ENCODE data around the gene SCARF1. TPM values are rescaled to one million over a fixed set of nuclear protein-coding genes. Genes with fewer than 3 reads are reported as not detected.

The SCARF1 gene
- total and polyA plus RNA-seq, 7 experiments from 2014 or later, result 0.06 to 9.0 (median 1.8) TPM; not detected in 1

DNA sequence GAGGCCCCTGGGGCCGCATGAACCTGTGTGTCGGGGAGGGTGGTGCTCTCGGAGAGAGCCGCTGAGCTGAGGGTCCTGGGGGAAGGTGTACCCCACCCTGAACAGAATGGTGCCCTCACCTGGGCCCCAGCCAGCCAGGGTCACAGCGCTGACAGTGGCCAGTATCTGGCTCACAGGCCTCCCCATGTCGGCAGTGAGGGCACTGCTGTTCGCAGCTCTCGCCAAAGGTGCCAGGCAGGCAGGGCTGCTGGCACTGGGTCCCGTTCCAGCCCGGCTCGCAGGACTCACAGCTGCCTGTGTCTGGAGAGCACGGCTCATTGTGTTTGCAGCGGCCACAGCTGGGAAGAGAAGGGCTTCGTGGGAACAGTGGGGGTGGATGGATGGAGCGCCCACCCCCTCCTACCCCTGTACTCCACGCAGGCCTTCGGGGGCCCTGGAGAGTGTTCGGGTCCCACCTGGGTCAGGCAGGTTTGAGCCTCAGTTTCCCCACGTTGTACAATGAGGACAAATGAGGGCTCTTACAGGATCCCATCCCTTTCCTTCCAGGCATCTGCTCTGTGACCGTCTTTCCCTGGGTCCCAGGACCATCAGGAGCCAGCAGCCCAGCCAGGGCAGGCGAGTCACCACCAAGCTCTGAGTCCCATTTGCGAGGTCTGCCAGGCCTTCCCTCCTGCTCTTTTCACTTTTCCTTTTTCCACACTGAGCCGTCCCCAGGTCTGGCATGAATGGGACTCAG is 5.0 kb downstream of the SCARF1 start:
- no peaks in the 10 kb centered on the region for H3K36me3 ChIP-seq (ENCODE audit: control insufficient read depth in 2 of 3, insufficient read depth in 3 of 3, low read length in 3 of 3)
- CTCF ChIA-PET, result interaction anchor here (0.7 kb wide), 1 partner anchor 276 kb away, joined by 4 read pairs; no protein-coding TSS in a partner anchor
- Mint-ChIP-seq H3K4me3 (no peak overlapping the region), H3K36me3 (peaks cover 0 to 2% (median 0%) of the 10 kb centered on the region in 5 donors), H3K27ac (peak overlapping the region in 2 of 9 donors; percentile 25 to 69), H3K27me3 (peaks cover 0 to 2% (median 0%) of the 10 kb centered on the region in 5 donors), H3K9me3 (no peaks in the 10 kb centered on the region), H3K4me1 (peaks cover 0 to 13% (median 9%) of the 10 kb centered on the region in 7 donors)
- H3K9me3 ChIP-seq (ENCODE audit: control insufficient read depth in 2 of 3, low read length in 3 of 3), result no peaks in the 10 kb centered on the region
- no peak overlapping the region for H3K27ac ChIP-seq (ENCODE audit: low read depth, low read length)
- H3K4me1 ChIP-seq (ENCODE audit: control insufficient read depth in 2 of 2, insufficient read depth in 2 of 2, low read length in 2 of 2), result peaks cover 8 to 15% of the 10 kb centered on the region in 2 donors
- no peak for ATAC-seq
- intact Hi-C loops (cut with micrococcal nuclease), result loop anchor here (10.0 kb wide), 2 partner anchors 156 to 664 kb away; partner anchors contain the start of genes SMG6 (in 1 of the 2) and SRR (in 1 of the 2)
- no peak overlapping the region for H3K4me3 ChIP-seq (ENCODE audit: low read length)
- DNase-seq, result no peak
- no peaks in the 10 kb centered on the region for H3K27me3 ChIP-seq (ENCODE audit: control insufficient read depth in 2 of 2, insufficient read depth in 2 of 2, low read length in 2 of 2)
- POLR2A ChIA-PET, result interaction anchor here (0.5 kb wide), 1 partner anchor 25 kb away, joined by 3 read pairs; no protein-coding TSS in a partner anchor

DNA sequence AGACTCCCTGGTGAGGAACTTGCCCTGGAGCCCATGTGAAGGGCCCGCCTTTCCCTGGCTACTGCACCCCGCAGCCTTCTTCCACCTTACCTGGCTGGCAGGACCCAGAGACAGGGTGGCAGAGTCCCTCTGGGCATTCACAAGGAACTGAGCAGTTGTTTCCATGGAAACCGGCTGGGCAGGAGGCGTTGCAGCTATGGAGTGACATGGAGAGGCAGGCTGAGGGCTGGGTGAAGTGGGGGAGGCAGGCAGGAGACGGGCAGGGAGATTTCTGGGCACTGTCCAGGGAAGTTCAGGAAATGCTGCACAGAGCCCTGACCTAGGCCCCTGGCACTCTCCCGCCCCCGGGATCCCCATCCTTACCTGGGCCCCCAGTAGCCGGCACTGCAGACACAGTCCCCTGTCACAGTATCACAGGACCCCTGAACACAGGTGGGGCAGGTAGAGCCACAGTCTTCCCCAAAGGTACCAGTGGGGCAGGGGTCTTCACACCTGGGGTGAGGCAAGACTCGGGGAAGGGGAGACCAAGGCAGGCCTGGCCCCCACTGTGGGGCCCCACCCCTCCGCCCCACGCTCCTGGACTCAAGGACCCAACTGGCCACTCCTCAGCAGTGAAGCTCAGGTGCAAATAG is 5.9 kb downstream of the SCARF1 start:
- no peaks in the 10 kb centered on the region for H3K36me3 ChIP-seq (ENCODE audit: control insufficient read depth in 2 of 3, insufficient read depth in 3 of 3, low read length in 3 of 3)
- no peak overlapping the region for H3K4me3 ChIP-seq (ENCODE audit: low read length)
- H3K27me3 ChIP-seq (ENCODE audit: control insufficient read depth in 2 of 2, insufficient read depth in 2 of 2, low read length in 2 of 2), result no peaks in the 10 kb centered on the region
- ChIA-PET CTCF (interaction anchor here (0.7 kb wide), 1 partner anchor 275 kb away, joined by 4 read pairs; no protein-coding TSS in a partner anchor), POLR2A (interaction anchor here (0.5 kb wide), 1 partner anchor 26 kb away, joined by 3 read pairs; no protein-coding TSS in a partner anchor)
- intact Hi-C loops (cut with micrococcal nuclease), result loop anchor here (10.0 kb wide), 2 partner anchors 155 to 665 kb away; partner anchors contain the start of genes SMG6 (in 1 of the 2) and SRR (in 1 of the 2)
- H3K4me1 ChIP-seq (ENCODE audit: control insufficient read depth in 2 of 2, insufficient read depth in 2 of 2, low read length in 2 of 2), result peaks cover 8 to 11% of the 10 kb centered on the region in 2 donors
- Mint-ChIP-seq H3K27me3 (peaks cover 0 to 2% (median 0%) of the 10 kb centered on the region in 5 donors), H3K9me3 (no peaks in the 10 kb centered on the region), H3K4me1 (peaks cover 0 to 9% (median 8%) of the 10 kb centered on the region in 7 donors), H3K36me3 (peaks cover 0 to 2% (median 0%) of the 10 kb centered on the region in 5 donors), H3K27ac (peak overlapping the region in 1 of 9 donors; percentile 25), H3K4me3 (no peak overlapping the region)
- H3K27ac ChIP-seq (ENCODE audit: low read depth, low read length), result no peak overlapping the region
- ATAC-seq (no peak), DNase-seq (no peak)
- no peaks in the 10 kb centered on the region for H3K9me3 ChIP-seq (ENCODE audit: control insufficient read depth in 2 of 3, low read length in 3 of 3)

DNA sequence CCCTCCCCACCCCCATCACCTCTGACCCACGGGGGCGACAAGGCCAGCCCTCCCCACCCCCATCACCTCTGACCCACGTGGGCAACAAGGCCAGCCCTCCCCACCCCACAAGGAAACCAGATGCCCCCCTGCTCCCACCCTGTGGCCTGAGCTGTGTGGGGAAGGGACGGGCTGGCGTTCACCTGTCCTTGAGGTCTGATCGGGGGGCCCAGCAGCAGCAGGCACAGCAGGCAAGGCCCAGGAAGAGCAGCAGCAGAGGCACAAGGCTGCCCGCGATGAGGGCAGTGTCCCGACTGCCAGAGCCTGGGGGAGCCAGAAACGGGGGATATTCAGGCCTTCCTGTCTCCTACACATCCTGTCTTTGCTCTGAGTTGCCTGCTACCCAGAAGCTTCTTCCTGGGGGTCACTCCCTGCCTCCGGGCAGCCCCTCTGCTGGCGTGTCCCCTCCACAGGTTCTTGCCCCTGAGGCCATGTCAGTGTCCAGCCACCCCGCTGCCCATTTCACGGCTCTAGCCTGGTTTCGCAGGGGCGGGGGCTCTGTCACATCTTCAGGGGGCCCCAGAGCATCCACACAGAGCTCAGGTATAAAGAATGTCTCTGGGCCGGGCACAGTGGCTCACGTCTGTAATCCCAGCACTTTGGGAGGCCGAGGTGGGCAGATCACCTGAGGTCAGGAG is 6.8 kb downstream of the SCARF1 start:
- ATAC-seq (no peak), DNase-seq (no peak)
- H3K4me1 ChIP-seq (ENCODE audit: control insufficient read depth in 2 of 2, insufficient read depth in 2 of 2, low read length in 2 of 2), result peaks cover 0 to 2% of the 10 kb centered on the region in 2 donors
- H3K27ac ChIP-seq (ENCODE audit: low read depth, low read length), result no peak overlapping the region
- H3K9me3 Mint-ChIP-seq, result no peaks in the 10 kb centered on the region
- H3K27ac Mint-ChIP-seq, result peak overlapping the region in 2 of 9 donors; percentile 25 to 40
- H3K27me3 Mint-ChIP-seq, result no peaks in the 10 kb centered on the region
- POLR2A ChIA-PET, result no interaction called here
- H3K27me3 ChIP-seq (ENCODE audit: control insufficient read depth in 2 of 2, insufficient read depth in 2 of 2, low read length in 2 of 2), result no peaks in the 10 kb centered on the region
- CTCF ChIA-PET, result no interaction called here
- intact Hi-C loops (cut with micrococcal nuclease), result no loop called here
- peaks cover 0 to 2% (median 0%) of the 10 kb centered on the region in 7 donors for H3K4me1 Mint-ChIP-seq
- H3K9me3 ChIP-seq (ENCODE audit: control insufficient read depth in 2 of 3, low read length in 3 of 3), result no peaks in the 10 kb centered on the region
- no peak overlapping the region for H3K4me3 Mint-ChIP-seq
- no peak overlapping the region for H3K4me3 ChIP-seq (ENCODE audit: low read length)
- H3K36me3 Mint-ChIP-seq, result peaks cover 0 to 2% (median 0%) of the 10 kb centered on the region in 5 donors
- no peaks in the 10 kb centered on the region for H3K36me3 ChIP-seq (ENCODE audit: control insufficient read depth in 2 of 3, insufficient read depth in 3 of 3, low read length in 3 of 3)

DNA sequence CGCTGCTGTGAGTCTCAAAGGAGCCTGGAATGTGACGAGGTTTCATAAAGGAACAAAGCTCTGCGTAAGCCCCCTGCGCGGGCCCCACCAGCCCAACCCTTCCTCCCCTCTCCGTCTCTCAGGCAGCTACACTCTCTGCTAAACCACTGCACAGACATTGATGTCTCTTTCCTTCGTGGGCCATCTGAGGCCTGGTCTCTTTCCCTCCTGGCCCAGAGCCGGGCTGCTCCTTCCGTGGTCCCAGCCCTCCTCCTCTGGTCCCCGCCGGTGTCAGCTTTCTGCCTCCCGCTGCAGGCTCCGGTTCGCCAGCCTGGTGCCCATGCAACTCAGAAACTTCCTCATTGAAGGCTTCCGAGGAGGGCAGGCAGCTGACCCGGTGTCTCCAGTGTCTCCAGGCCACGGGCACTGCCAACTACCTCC is 7.4 kb downstream of the SCARF1 start:
- Mint-ChIP-seq H3K4me3 (no peak overlapping the region), H3K27ac (no peak overlapping the region), H3K36me3 (peaks cover 0 to 2% (median 0%) of the 10 kb centered on the region in 5 donors), H3K9me3 (no peaks in the 10 kb centered on the region), H3K4me1 (peaks cover 0 to 2% (median 0%) of the 10 kb centered on the region in 7 donors), H3K27me3 (no peaks in the 10 kb centered on the region)
- no peak overlapping the region for H3K27ac ChIP-seq (ENCODE audit: low read depth, low read length)
- no peaks in the 10 kb centered on the region for H3K36me3 ChIP-seq (ENCODE audit: control insufficient read depth in 2 of 3, insufficient read depth in 3 of 3, low read length in 3 of 3)
- H3K4me1 ChIP-seq (ENCODE audit: control insufficient read depth in 2 of 2, insufficient read depth in 2 of 2, low read length in 2 of 2), result no peaks in the 10 kb centered on the region
- POLR2A ChIA-PET, result no interaction called here
- ATAC-seq (no peak), DNase-seq (no peak)
- H3K27me3 ChIP-seq (ENCODE audit: control insufficient read depth in 2 of 2, insufficient read depth in 2 of 2, low read length in 2 of 2), result no peaks in the 10 kb centered on the region
- no peaks in the 10 kb centered on the region for H3K9me3 ChIP-seq (ENCODE audit: control insufficient read depth in 2 of 3, low read length in 3 of 3)
- CTCF ChIA-PET, result no interaction called here
- no peak overlapping the region for H3K4me3 ChIP-seq (ENCODE audit: low read length)
- intact Hi-C loops (cut with micrococcal nuclease), result no loop called here

DNA sequence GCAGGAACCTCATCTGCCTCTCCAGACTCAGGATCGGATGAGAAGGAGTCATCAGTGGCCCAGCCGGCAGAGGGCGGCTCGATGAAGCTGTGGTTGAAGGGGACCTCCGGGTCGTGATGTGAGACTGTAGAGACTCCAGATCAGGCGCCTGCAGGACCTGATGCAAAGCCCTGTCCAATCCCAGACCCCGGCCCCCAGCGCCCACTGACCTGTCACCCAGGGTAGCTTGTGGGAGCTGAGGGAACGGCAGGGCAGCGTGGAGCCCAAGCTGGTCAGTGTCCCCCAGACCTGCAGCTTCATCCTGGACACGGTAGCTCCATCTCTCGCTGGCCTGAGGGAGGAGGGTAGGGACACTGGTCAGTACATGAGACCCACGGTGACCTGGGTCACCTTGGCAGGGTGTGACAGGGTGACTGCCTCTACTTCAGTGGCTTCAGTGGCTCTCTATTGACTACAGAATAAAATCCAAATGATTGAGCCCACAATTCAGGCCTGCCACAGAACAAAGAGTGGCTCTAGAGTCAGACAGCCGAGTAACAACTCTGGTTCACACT is 8.7 kb downstream of the SCARF1 start:
- no peak overlapping the region for H3K27ac ChIP-seq (ENCODE audit: low read depth, low read length)
- Mint-ChIP-seq H3K4me1 (peaks cover 0 to 2% (median 0%) of the 10 kb centered on the region in 7 donors), H3K4me3 (no peak overlapping the region), H3K36me3 (peaks cover 0 to 2% (median 0%) of the 10 kb centered on the region in 5 donors), H3K27ac (no peak overlapping the region), H3K27me3 (peaks cover 0 to 3% (median 0%) of the 10 kb centered on the region in 5 donors), H3K9me3 (no peaks in the 10 kb centered on the region)
- H3K27me3 ChIP-seq (ENCODE audit: control insufficient read depth in 2 of 2, insufficient read depth in 2 of 2, low read length in 2 of 2), result no peaks in the 10 kb centered on the region
- DNase-seq, result no peak
- ChIA-PET POLR2A (no interaction called here), CTCF (interaction anchor here (0.6 to 1.0 kb wide), 2 partner anchors 30 to 147 kb away, joined by 3 read pairs; no protein-coding TSS in a partner anchor)
- no peaks in the 10 kb centered on the region for H3K4me1 ChIP-seq (ENCODE audit: control insufficient read depth in 2 of 2, insufficient read depth in 2 of 2, low read length in 2 of 2)
- H3K4me3 ChIP-seq (ENCODE audit: low read length), result no peak overlapping the region
- no peak for ATAC-seq
- no peaks in the 10 kb centered on the region for H3K36me3 ChIP-seq (ENCODE audit: control insufficient read depth in 2 of 3, insufficient read depth in 3 of 3, low read length in 3 of 3)
- no peaks in the 10 kb centered on the region for H3K9me3 ChIP-seq (ENCODE audit: control insufficient read depth in 2 of 3, low read length in 3 of 3)
- intact Hi-C loops (cut with micrococcal nuclease), result no loop called here

Measured in naive thymus-derived CD4-positive, alpha-beta T cell (primary cell).